HG03175 (cell line): ENCODE data around the gene TMEM129.

Experiments used
- ATAC-seq: cut with Tn5 transposase; IDR thresholded peaks from one replicate; pipeline ENCODE4 v1.9.1; 2021; ENCODE audit warnings: mild to moderate bottlenecking, moderate library complexity; ENCODE audit not compliant: unreplicated experiment

TMEM129 gene

GRCh38 chr4:1758306-1759121 is 37.4 kb upstream of the TMEM129 start:
- ATAC-seq = no peak

GRCh38 chr4:1757836-1758235 is 36.7 kb upstream of the TMEM129 start:
- no peak for ATAC-seq

- ATAC-seq = no peak
Measured at GRCh38 chr4:1756893-1757779, 36.0 kb upstream of the TMEM129 start.

DNA sequence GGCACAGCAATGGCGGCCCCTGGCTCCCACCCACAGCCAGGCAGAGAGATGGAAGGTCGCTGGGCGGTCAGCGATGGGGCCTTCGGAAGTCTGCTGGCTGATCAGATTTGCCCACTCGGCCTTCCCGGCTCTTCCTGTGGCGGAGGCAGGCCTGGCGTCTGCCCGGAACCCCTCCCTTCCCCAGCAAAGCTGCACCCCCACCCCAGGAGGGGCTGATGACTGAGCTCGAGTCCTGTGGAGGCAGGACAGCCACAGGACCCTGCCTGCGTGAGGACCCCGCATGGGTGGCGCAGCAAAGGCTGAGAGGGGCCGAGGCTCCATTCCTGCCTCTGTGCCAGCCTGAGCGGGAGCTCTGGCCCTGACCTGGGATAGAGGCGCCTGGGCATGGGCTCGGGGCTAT is 35.0 kb upstream of the TMEM129 start:
- ATAC-seq = no peak

DNA sequence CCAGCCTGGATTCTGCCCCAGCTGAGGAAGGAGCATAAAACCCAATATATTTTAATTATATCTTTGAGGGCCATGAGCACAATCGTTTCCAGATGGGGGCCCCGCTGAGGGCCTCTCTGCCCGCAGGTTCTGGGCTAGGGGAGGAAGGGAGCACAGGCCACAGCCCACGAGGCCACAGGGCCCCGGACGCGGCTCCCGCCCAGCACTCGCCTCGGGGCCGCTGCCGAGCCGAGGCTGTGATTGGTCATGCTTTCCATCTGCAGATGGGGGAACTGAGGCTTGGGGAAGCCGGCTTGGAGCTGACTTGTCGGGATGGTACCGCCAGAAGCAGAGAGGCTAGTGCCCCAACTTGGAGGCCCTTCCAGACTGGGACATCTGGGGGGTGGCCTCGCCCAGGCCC is 34.2 kb upstream of the TMEM129 start:
- ATAC-seq = no peak

- no peak for ATAC-seq
Measured at GRCh38 chr4:1754336-1754735, 33.2 kb upstream of the TMEM129 start.

GRCh38 chr4:1753697-1754311 is 32.7 kb upstream of the TMEM129 start:
- no peak for ATAC-seq

DNA sequence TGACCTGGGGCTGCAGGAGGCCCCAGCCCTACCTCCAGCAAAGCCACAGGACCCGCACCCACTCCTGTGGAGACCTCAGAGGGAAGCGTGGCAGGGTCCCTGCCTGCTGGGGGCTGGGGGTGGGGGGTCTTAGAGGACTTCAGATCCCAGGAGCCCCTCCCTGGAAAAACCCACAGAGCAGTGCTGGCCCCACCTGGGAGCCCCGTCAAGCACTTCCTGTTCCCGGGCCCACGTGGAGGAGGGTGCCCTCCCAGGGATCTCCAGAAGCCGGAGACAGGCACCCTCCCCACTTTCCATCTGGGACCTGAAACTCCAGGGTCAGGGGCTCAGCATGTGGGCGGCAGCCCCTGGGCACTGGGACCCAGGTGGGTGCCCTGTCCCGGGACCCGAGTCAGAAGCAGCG is 32.2 kb upstream of the TMEM129 start:
- ATAC-seq = no peak

GRCh38 chr4:1752284-1753041 is 31.3 kb upstream of the TMEM129 start:
- ATAC-seq = no peak

DNA sequence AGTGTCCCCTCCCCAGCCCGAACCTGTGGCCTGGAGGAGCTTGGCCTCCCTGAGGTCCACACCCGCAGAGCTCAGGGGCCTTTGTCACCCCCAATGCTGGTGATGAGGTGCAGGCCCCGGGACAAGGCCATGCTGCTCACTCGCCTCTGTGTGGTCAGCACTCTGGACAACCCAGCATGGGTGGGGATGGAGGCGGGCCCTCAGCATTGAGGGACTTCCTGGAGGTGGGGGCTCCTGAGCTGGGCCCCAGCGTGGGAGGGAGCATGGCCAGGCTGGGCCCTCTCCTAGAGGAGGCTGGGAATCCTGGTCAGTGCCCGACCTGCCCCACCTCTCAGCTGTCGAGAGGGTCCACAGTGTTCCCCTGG is 30.8 kb upstream of the TMEM129 start:
- no peak for ATAC-seq

- ATAC-seq = no peak
Measured at GRCh38 chr4:1751155-1751918, 30.2 kb upstream of the TMEM129 start.

- no peak for ATAC-seq
Measured at GRCh38 chr4:1750381-1751154, 29.4 kb upstream of the TMEM129 start.

DNA sequence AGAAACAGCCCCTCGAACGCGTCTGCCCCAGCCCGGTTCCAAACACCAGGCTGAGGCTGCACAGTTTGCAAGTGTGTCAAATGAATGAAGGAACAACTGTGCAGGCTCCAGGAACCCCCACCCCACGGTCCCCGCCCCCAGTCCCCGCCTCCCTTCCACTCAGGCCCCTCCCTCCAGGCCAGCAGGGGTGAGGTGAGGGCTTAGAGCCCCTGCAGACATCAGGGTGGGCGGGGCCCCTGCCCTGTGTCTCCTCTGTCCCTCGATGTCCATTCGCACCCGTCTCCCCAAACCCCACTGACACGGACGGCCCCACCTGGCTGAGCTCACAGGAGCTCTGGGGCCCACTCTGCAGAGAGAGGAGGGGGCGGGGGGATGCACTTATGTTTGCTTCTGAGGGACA is 28.7 kb upstream of the TMEM129 start:
- ATAC-seq = no peak

- no peak for ATAC-seq
Measured at GRCh38 chr4:1749370-1749769, 28.2 kb upstream of the TMEM129 start.

DNA sequence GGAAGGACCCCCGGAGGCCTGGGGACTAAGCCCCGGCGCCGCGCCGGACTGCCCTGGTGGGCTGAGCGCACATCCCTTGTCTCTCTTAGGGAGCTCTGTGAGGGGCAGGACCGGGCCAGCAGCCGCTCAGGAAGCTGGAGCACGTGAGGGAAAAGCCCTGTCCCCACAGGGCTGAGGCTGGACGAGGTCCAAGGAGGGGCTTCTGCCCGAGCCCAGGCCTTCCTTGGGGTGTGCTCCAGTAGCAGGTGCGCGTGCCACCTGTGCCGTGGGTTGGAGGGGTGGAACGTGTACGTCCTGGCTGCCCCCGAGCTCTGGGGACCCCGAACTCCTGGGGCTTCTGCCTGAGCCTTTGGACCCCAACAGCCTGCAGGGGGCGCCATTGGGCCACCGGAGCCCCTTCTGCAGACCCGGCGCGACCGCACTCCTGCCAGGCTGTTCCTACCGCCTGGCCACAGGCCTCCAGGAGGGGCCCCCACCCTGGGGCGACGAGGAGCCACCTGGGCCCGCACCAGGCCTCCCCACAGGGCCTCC is 27.4 kb upstream of the TMEM129 start:
- no peak for ATAC-seq

- no peak for ATAC-seq
Measured at GRCh38 chr4:1747603-1747967, 26.5 kb upstream of the TMEM129 start.

DNA sequence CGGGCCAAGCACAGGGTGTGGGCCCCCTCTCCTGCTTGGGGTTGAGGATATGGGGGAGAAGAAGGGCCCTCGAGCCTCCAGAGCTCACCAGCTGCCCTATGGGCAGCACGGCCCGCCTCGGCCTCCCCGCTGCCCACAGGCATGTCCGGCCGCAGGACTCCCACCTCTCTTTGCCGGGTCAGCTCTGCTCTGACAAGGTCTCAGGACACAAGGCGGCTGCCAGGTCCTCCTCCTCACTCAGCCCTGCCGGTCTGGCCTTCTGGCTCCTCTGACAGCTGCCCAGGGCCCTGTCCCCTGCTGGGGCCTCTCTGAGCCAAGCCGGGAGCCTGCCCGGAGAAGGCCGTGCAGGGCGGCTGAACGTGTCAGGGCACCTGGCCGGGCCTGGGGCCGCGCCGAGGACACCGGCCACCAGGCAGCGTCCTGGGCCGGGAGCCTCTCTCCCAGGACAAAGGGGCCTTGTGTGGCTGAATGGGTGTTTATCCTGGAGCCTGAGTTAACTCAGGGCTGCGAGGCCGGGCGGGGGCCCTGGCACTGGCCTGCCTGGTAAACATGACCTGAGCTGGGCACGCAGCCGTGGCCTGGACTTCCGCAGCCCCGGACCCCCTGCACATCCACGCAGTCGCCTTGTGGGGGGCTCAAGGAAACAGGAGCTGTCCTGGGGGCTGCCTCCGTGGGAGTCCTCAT is 25.9 kb upstream of the TMEM129 start:
- no peak for ATAC-seq

DNA sequence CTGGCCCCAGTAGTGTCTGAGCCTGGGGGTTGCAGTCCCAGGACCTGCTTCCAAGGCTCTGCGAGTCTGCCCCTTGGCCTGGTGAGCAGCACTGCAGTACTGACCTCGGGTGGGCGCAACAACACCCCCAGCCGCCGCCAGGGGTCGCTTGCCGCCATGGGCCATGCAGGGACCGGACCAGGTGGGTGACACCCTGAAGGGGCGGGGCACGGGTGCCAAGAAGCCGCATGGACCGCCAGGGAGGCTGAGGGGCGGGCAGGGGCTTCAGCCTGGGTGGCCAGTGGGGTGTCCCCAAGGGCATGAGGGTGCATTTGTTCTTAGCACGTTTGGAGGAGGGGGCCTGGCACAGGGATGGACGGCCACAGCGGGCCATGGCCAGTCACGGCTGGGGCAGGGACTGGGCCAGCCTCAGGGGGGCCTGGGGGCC is 25.2 kb upstream of the TMEM129 start:
- peak; percentile 63 for ATAC-seq

DNA sequence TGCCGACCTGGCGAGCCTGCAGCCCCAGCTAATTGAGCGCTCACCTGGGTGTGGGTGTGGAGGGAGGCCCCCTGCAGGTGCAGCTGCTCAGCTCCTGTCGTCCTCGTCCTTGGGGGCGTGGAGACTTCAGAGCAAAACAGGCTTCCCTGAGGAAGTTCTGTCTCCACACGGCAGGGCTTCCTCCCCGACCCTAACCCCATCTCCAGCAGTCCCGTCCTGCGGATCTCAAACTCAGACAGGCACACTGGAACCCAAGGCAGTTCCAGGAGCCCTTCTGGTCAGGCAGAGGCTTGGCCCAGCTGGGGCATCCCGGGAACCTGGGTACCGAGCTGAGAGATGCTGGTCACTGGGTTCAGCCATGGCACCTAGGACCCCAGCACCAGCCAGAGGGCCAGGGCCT is 24.6 kb upstream of the TMEM129 start:
- ATAC-seq = no peak
